GM12878 (cell line): ENCODE measurements around the gene MYO1C. TPM values are rescaled to one million over a fixed set of nuclear protein-coding genes. Genes with fewer than 3 reads are reported as not detected.
A peak's percentile ranks its signal among the peaks of the same experiment; 100 is the strongest.

ENCODE experiments used
- ATAC-seq: fragments of 200-7000 bp; cut with Tn5 transposase; 3 replicates; pipeline ENCODE4 v1.9.1; 2020; ENCODE audit warnings: mild to moderate bottlenecking, moderate library complexity
- BruUV-seq: library from RNA; stranded (reverse); fragments of 400-500 nt; replicated peaks from 2 replicates; lab custom pipeline; 2021; lab: Mats Ljungman, UMichigan
- CTCF ChIA-PET: fragments of 300-600 bp; sonication (Branson Sonifier 250); formaldehyde crosslinking; extraction: SDS; loops from one replicate; lab custom pipeline; 2021; ENCODE audit warnings: inconsistent platforms; lab: Yijun Ruan, JAX
- POLR2A ChIA-PET: fragments of 350-600 bp; formaldehyde crosslinking; extraction: SDS; loops from one replicate; lab custom pipeline; 2021; ENCODE audit warnings: inconsistent platforms; lab: Charles Lee
- RAD21 ChIA-PET: fragments of 300-600 bp; sonication (Branson Sonifier 250); formaldehyde crosslinking; loops from one replicate; lab custom pipeline; 2023; ENCODE audit warnings: antibody characterized with exemption; ENCODE audit not compliant: unreplicated experiment; lab: Charles Lee
- SMC1A ChIA-PET: fragments of 300-600 bp; sonication (Branson Sonifier 250); formaldehyde crosslinking; loops from one replicate; lab custom pipeline; 2023; ENCODE audit not compliant: unreplicated experiment, uncharacterized antibody; lab: Charles Lee
- DNase-seq: peaks from one replicate; pipeline ENCODE4 v3.0.0-alpha.2; 2011; ENCODE audit warnings: low read depth, low spot score
- FAIRE-seq: peaks from 3 replicates; lab custom pipeline; 2011; peaks lifted over from hg19 to GRCh38; lab: Jason Lieb, UNC
- H2AFZ ChIP-seq: 2 replicates; pipeline ENCODE4 v1.6.0; 2011; ENCODE audit warnings: low read depth, low read length, control low read depth; ENCODE audit not compliant: control insufficient read depth
- H3K27ac ChIP-seq: 2 replicates; pipeline ENCODE4 v1.5.1; 2011; ENCODE audit warnings: control low read depth; ENCODE audit not compliant: control insufficient read depth, insufficient read depth
- H3K27me3 ChIP-seq, 2 experiments: replicated peaks in 1 of 2; 2 replicates each; pipeline versions ENCODE4 v1.6.0 to v1.6.1; 2011; ENCODE audit warnings: low read length in 1 of 2; ENCODE audit not compliant: control insufficient read depth in 2 of 2, insufficient read depth in 2 of 2
- H3K36me3 ChIP-seq, 2 experiments: 2 replicates each; pipeline ENCODE4 v1.5.1; 2011; ENCODE audit warnings: low read length in 1 of 2; ENCODE audit not compliant: control insufficient read depth in 2 of 2, insufficient read depth in 2 of 2
- H3K4me1 ChIP-seq: 2 replicates; pipeline ENCODE4 v1.6.1; 2011; ENCODE audit warnings: mild to moderate bottlenecking, low read length, moderate library complexity, mixed read lengths; ENCODE audit not compliant: control insufficient read depth, insufficient read depth
- H3K4me2 ChIP-seq: 2 replicates; pipeline ENCODE4 v1.6.0; 2011; ENCODE audit warnings: control low read depth; ENCODE audit not compliant: control insufficient read depth, insufficient read depth
- H3K4me3 ChIP-seq: fragments of 200-600 bp; sonication (generic); 2 replicates; pipeline ENCODE4 v1.5.1; 2016
- H3K79me2 ChIP-seq: 2 replicates; pipeline ENCODE4 v1.6.0; 2011; ENCODE audit warnings: low read length; ENCODE audit not compliant: control insufficient read depth, insufficient read depth
- H3K9ac ChIP-seq: 2 replicates; pipeline ENCODE4 v1.8.0; 2011; ENCODE audit warnings: low read length, control low read depth, mixed read lengths; ENCODE audit not compliant: control insufficient read depth, insufficient read depth
- H3K9me3 ChIP-seq: replicated peaks from 3 replicates; pipeline ENCODE4 v1.5.1; 2011; ENCODE audit warnings: mild to moderate bottlenecking, low read length; ENCODE audit not compliant: control insufficient read depth, insufficient read depth
- H4K20me1 ChIP-seq: 2 replicates; pipeline ENCODE4 v1.6.0; 2011; ENCODE audit not compliant: control insufficient read depth, insufficient read depth
- BACH1 ChIP-seq: fragments of 450-650 bp; IDR thresholded peaks from 2 replicates; pipeline ENCODE4 v1.6.1; 2017; ENCODE audit warnings: mild to moderate bottlenecking, borderline replicate concordance
- BRCA1 ChIP-seq: IDR thresholded peaks from 2 replicates; pipeline ENCODE4 v1.6.1; 2011; ENCODE audit warnings: low read depth, low read length, improper control_type of control experiment
- ESRRA ChIP-seq: IDR thresholded peaks from 2 replicates; pipeline ENCODE4 v1.6.1; 2012; ENCODE audit warnings: mild to moderate bottlenecking, low read length, improper control_type of control experiment
- NFYB ChIP-seq: IDR thresholded peaks from 2 replicates; pipeline ENCODE4 v1.6.1; 2011; ENCODE audit warnings: low read depth, mild to moderate bottlenecking, low read length, improper control_type of control experiment, moderate library complexity; ENCODE audit not compliant: insufficient read depth
- PBX3 ChIP-seq: IDR thresholded peaks from 2 replicates; pipeline ENCODE4 v1.6.1; 2011; ENCODE audit warnings: mild to moderate bottlenecking, low read depth, low read length, moderate library complexity; ENCODE audit not compliant: insufficient replicate concordance
- SP1 ChIP-seq: IDR thresholded peaks from one replicate; pipeline ENCODE4 v1.6.1; 2011; ENCODE audit warnings: low read depth, low read length
- TCF12 ChIP-seq: IDR thresholded peaks from 2 replicates; pipeline ENCODE4 v1.6.1; 2011; ENCODE audit warnings: low read depth, mild to moderate bottlenecking, low read length
- WGBS: methylation state at CpG from one replicate; pipeline ENCODE4 v1.1.6; 2016; ENCODE audit warnings: low lambda C conversion rate; ENCODE audit not compliant: insufficient replicate concordance, insufficient coverage; ENCODE audit errors: missing lambda C conversion rate; 5-methylcytosine and 5-hydroxymethylcytosine counted together
- in situ Hi-C: fragments of 300-500 bp; cut with MboI; formaldehyde crosslinking; loops from 9 replicates; pipeline ENCODE4 v1.14.3; 2018; ENCODE audit warnings: mixed read lengths
- intact Hi-C: fragments of 100-400 bp; cut with micrococcal nuclease; formaldehyde crosslinking; loops from one replicate; pipeline ENCODE4 v1.14.2; 2022; ENCODE audit not compliant: unreplicated experiment
- polyA plus RNA-seq, 11 experiments: library from polyadenylated mRNA; depleted of rRNA in 4 of 11; unstranded in 6 of 11; stranded (reverse) in 5 of 11; fragments of >200 nt; fragmentation: Nextera tagmentation in 4 of 11; fragmentation: Illumina TruSeq in 1 of 11; extraction: Ambion mirVana in 4 of 11; extraction: Trizol in 1 of 11; gene quantifications; 1 replicate in 1 of 11; 2 replicates in 10 of 11; pipeline versions ENCODE4 v1.2.1 to v1.2.3, GENCODE V29; 2011 to 2016; ENCODE audit warnings: inconsistent platforms in 2 of 11, missing spikeins in 2 of 11, low read depth in 1 of 11
- total RNA-seq, 4 experiments: library from RNA; depleted of rRNA in 3 of 4; stranded (reverse); fragments of >200 nt in 3 of 4; fragmentation: Illumina TruSeq in 1 of 4; extraction: Trizol in 1 of 4; gene quantifications; 2 replicates each; pipeline versions ENCODE4 v1.2.1 to v1.2.3, GENCODE V29; 2013 to 2021

Gene MYO1C
- total and polyA plus RNA-seq, 10 of the 15 experiments (the other 5 are each of a cell fraction or from before 2014, with no cell fraction given): 1.2 to 92.0 (median 36.6) TPM

GRCh38 chr17:1460233-1460632 is 32.3 kb downstream of the MYO1C start:
- no peak overlapping the region for H3K4me2 ChIP-seq
- no peak for TF ChIP-seq SP1
- TF ChIP-seq NFYB: no peak
- TF ChIP-seq BACH1: no peak
- no peak for TF ChIP-seq BRCA1
- no peak for TF ChIP-seq TCF12
- TF ChIP-seq PBX3: peak; percentile 9
- no peak for TF ChIP-seq ESRRA
- intact Hi-C loops: no loop called here
- no peaks in the 10 kb centered on the region for H3K27me3 ChIP-seq
- no peak overlapping the region for H2AFZ ChIP-seq
- no peak for DNase-seq
- POLR2A ChIA-PET: interaction anchor here (0.5 to 1.3 kb wide), 4 partner anchors 15 to 55 kb away, joined by 3 to 5 read pairs (median 4); no protein-coding TSS in a partner anchor
- H3K36me3 ChIP-seq: no peaks in the 10 kb centered on the region
- CTCF ChIA-PET: interaction anchor here (0.9 kb wide), 1 partner anchor 68 kb away, joined by 3 read pairs; no protein-coding TSS in a partner anchor
- in situ Hi-C loops: no loop called here
- H3K4me3 ChIP-seq: no peak overlapping the region
- 47% methylated on average over 6 of the region's 6 CpGs for WGBS
- no peak overlapping the region for H3K9ac ChIP-seq
- SMC1A ChIA-PET: interaction anchor here (0.7 to 1.6 kb wide), 4 partner anchors 14 to 107 kb away, joined by 3 to 5 read pairs (median 4); partner anchors contain the start of gene MYO1C
- no peaks in the 10 kb centered on the region for H3K9me3 ChIP-seq
- FAIRE-seq: no peak
- no peak for ATAC-seq
- peaks cover 19% of the 10 kb centered on the region for H3K4me1 ChIP-seq
- peaks cover 8% of the 10 kb centered on the region for H3K79me2 ChIP-seq
- no peaks in the 10 kb centered on the region for H4K20me1 ChIP-seq
- no TSS peak for BruUV-seq
- RAD21 ChIA-PET: interaction anchor here (0.8 kb wide), 1 partner anchor 63 kb away, joined by 3 read pairs; no protein-coding TSS in a partner anchor
- H3K27ac ChIP-seq: no peak overlapping the region
